Neural crest cell (in vitro differentiated cells): Measurements from ENCODE around the gene RBM19. TPM values are rescaled to one million over a fixed set of nuclear protein-coding genes. Genes with fewer than 3 reads are reported as not detected.
A peak's percentile ranks its signal among the peaks of the same experiment; 100 is the strongest.

ENCODE experiments used
- DNase-seq: peaks from one replicate; pipeline ENCODE4 v3.0.0; 2021; ENCODE audit warnings: low read depth, mixed read lengths, low spot score
- H3K27ac Mint-ChIP-seq: one replicate; pipeline ENCODE4 v1.8.0; 2021; ENCODE audit warnings: mild to moderate bottlenecking, mixed read lengths; ENCODE audit not compliant: unreplicated experiment
- H3K27me3 Mint-ChIP-seq: 2 replicates; pipeline ENCODE4 v1.8.0; 2021; ENCODE audit warnings: low read depth, mild to moderate bottlenecking, mixed read lengths
- H3K36me3 Mint-ChIP-seq: 2 replicates; pipeline ENCODE4 v1.8.0; 2021; ENCODE audit warnings: low read depth, mild to moderate bottlenecking, mixed read lengths
- H3K4me1 Mint-ChIP-seq: 2 replicates; pipeline ENCODE4 v1.8.0; 2021; ENCODE audit warnings: mixed read lengths
- H3K4me3 Mint-ChIP-seq: one replicate; pipeline ENCODE4 v1.8.0; 2021; ENCODE audit warnings: mild to moderate bottlenecking, mixed read lengths
- H3K9me3 Mint-ChIP-seq: 2 replicates; pipeline ENCODE4 v1.8.0; 2021; ENCODE audit warnings: mixed read lengths
- total RNA-seq: library from RNA; stranded (reverse); gene quantifications from 2 replicates; pipeline ENCODE4 v1.2.1, GENCODE V29; 2021
- TF ChIP-seq, protein P1 (sequence below): fragments of 200-600 bp; sonication (generic); conservative IDR thresholded peaks from 2 replicates; pipeline ENCODE4 v1.5.0; 2021; ENCODE audit warnings: antibody characterized with exemption, mild to moderate bottlenecking

The RBM19 gene
- total RNA-seq, 1 donor from 2014 or later = 42.6 TPM

DNA sequence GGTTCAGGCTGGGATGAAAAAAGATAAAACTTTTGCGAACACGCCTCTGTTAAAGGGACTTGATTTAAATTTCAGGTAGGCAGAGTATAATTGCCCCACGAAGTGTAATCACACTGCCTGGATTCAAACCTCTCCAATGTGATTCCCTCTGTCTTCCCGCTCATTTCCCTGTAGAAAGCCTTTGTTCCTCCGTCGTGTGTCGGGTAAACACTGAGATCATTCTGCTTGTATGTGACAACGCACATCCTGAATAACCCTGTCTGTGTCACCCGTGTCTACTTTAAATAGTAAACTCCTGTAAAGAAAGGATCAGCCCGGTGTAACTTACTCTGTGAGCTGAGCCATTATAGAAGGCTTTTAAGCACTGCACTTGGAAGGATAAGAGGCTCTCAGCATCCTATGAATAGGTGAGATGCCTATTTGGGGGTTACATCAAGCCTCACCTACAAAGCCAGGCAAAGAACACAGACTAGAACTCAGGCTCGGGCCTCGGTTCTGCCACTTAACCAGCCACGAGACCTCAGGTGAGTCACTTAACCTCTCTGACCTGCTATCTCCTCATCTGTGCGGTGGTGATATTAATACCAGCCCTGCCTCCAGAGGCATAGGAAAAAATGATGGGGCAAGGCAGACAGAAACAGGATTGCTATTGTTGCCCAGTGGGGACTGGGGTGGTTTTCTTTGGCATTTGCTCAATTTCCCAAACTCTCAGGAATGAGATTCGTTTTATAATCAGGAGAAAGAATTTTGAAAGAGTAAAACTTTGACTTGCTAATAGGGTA lies 74.2 kb downstream of the RBM19 start:
- Mint-ChIP-seq H3K27ac (no peak overlapping the region), H3K4me1 (peaks cover 26% of the 10 kb centered on the region), H3K9me3 (no peaks in the 10 kb centered on the region), H3K4me3 (no peak overlapping the region), H3K27me3 (no peaks in the 10 kb centered on the region), H3K36me3 (peaks cover 2% of the 10 kb centered on the region)
- TF ChIP-seq, protein P1, sequence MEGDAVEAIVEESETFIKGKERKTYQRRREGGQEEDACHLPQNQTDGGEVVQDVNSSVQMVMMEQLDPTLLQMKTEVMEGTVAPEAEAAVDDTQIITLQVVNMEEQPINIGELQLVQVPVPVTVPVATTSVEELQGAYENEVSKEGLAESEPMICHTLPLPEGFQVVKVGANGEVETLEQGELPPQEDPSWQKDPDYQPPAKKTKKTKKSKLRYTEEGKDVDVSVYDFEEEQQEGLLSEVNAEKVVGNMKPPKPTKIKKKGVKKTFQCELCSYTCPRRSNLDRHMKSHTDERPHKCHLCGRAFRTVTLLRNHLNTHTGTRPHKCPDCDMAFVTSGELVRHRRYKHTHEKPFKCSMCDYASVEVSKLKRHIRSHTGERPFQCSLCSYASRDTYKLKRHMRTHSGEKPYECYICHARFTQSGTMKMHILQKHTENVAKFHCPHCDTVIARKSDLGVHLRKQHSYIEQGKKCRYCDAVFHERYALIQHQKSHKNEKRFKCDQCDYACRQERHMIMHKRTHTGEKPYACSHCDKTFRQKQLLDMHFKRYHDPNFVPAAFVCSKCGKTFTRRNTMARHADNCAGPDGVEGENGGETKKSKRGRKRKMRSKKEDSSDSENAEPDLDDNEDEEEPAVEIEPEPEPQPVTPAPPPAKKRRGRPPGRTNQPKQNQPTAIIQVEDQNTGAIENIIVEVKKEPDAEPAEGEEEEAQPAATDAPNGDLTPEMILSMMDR = no peak
- DNase-seq = no peak

DNA sequence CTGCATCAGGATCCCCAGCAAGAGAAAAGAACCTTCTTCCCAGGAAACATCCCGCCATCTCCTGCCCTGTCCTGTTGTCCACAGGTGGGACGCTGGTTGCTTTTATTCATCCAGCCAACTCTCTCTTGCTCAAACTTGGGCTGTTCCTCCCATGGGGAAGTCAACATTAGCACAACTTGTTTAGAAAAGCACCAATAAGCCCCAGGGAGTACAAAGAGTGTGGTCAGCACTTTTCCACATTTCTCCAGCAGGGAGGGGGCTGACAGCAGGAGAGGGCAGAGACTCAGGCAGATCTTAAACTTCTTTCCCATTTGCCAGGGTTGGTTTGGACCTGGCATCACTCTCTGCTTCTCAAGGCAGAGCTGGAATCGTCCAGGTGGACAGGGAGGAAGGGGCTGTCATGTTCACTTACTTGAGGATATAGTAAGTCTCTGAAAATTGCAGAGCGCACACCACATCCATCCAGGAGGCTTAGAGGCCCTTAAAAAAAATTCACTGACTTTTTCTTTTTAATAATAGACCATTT lies 74.9 kb downstream of the RBM19 start:
- Mint-ChIP-seq H3K27ac (no peak overlapping the region), H3K27me3 (no peaks in the 10 kb centered on the region), H3K36me3 (peaks cover 2% of the 10 kb centered on the region), H3K9me3 (no peaks in the 10 kb centered on the region), H3K4me1 (peaks cover 26% of the 10 kb centered on the region), H3K4me3 (no peak overlapping the region)
- DNase-seq = no peak
- TF ChIP-seq, protein P1 = no peak

DNA sequence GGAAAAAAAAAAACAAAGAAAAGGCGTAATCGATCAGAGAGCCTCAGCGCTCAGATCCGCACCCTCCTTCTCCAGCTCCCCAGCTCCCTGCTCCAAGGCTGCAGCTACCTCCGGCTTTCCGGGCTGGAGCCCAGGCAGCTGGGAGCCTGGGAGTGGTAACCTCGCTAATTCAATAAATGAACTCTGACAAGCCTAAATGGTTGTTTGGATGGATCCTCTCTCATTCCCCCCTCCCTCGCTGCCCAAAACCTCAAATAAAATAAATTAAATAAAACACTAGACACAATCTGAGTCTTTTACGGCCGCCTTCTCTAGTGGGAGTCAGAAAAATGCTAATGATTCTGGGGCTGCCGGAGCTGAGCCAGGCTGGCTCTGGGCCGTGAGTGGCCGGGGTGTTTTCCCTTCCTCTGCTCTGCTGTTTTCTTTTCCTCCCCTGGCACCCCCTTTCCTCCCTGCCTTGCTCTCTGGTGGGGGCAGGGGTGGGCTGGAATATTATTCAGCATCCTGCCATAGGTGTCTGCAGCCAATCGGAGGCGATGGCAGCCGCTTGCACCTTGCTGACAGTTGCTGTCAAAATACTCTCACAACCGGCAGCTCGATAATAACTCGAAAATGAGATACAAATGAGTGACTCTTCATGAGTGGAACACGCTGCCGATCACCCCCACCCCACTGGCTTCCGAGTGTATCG lies 76.1 kb downstream of the RBM19 start:
- TF ChIP-seq, protein P1 = no peak
- H3K27ac Mint-ChIP-seq = no peak overlapping the region
- H3K36me3 Mint-ChIP-seq = peaks cover 6% of the 10 kb centered on the region
- no peaks in the 10 kb centered on the region for H3K27me3 Mint-ChIP-seq
- DNase-seq = no peak
- H3K4me3 Mint-ChIP-seq = no peak overlapping the region
- H3K9me3 Mint-ChIP-seq = peaks cover 1% of the 10 kb centered on the region
- H3K4me1 Mint-ChIP-seq = peaks cover 26% of the 10 kb centered on the region

DNA sequence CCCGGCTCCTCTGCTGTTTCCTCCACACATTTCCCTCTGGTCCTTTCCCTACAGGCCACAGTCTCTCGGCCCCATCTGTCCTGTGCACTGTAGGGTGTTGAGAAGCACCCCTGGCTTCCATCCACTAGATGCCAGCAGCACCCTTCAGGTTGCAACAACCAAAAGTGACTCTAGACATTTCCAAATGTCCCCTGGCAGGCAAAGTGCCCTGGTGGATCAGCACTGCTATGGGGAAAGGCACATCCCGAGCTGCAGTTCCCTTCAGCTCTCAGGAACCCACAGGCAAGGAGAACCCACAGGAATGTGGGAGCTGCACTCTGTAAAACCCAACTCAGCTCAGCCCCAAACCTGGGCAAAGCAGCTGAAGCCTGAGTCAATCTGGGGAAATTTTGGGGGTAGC lies 77.0 kb downstream of the RBM19 start:
- peaks cover 3% of the 10 kb centered on the region for H3K9me3 Mint-ChIP-seq
- peaks cover 9% of the 10 kb centered on the region for H3K36me3 Mint-ChIP-seq
- TF ChIP-seq, protein P1 = no peak
- no peak overlapping the region for H3K4me3 Mint-ChIP-seq
- no peak for DNase-seq
- H3K27ac Mint-ChIP-seq = peak overlapping the region; percentile 57
- no peaks in the 10 kb centered on the region for H3K27me3 Mint-ChIP-seq
- peaks cover 26% of the 10 kb centered on the region for H3K4me1 Mint-ChIP-seq

DNA sequence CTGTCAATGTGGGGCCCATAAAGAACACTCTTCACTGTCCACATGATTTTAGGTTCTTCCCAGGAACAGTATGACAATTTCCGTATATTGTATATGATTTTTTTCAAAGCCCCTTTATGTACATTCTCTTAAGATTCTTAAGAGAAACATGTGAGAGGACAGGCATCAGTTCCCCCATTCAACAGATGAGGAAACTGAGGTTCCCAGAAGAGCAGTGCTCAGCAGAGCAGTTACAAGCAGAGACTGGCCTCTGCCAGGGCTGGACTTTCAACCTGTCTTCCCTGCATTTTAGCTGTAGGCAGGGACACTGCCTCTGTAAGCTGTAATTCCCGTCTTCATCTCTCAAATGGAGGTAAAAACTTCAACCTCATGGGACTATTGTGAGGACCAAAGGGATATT lies 77.7 kb downstream of the RBM19 start:
- no peak for DNase-seq
- Mint-ChIP-seq H3K9me3 (peaks cover 3% of the 10 kb centered on the region), H3K4me3 (no peak overlapping the region), H3K4me1 (peaks cover 26% of the 10 kb centered on the region), H3K27me3 (no peaks in the 10 kb centered on the region), H3K27ac (no peak overlapping the region), H3K36me3 (peaks cover 11% of the 10 kb centered on the region)
- TF ChIP-seq, protein P1 = no peak
